Left ventricle myocardium inferior (tissue), 1 donor: ENCODE measurements around the gene LRRC8D. TPM values are rescaled to one million over a fixed set of nuclear protein-coding genes. Genes with fewer than 3 reads are reported as not detected.

Experiments used
- DNase-seq: peaks from one replicate; pipeline ENCODE4 v3.0.0-alpha.2; 2020
- H3K27ac ChIP-seq: fragments of 200-600 bp; replicated peaks from 2 replicates; pipeline ENCODE4 v1.8.0; 2021
- H3K27me3 ChIP-seq: fragments of 200-600 bp; 2 replicates; pipeline ENCODE4 v1.8.0; 2021; ENCODE audit warnings: low read depth
- H3K36me3 ChIP-seq: fragments of 200-600 bp; 2 replicates; pipeline ENCODE4 v1.8.0; 2021
- H3K4me1 ChIP-seq: fragments of 200-600 bp; 2 replicates; pipeline ENCODE4 v1.8.0; 2021
- H3K4me3 ChIP-seq: fragments of 200-600 bp; 2 replicates; pipeline ENCODE4 v1.8.0; 2021; ENCODE audit warnings: mild to moderate bottlenecking, moderate library complexity
- H3K9me3 ChIP-seq: fragments of 200-600 bp; replicated peaks from 2 replicates; pipeline ENCODE4 v1.8.0; 2021
- CTCF ChIP-seq: fragments of 200-600 bp; IDR thresholded peaks from 2 replicates; pipeline ENCODE4 v1.8.0; 2021; ENCODE audit warnings: antibody characterized with exemption, mild to moderate bottlenecking, borderline replicate concordance
- intact Hi-C: fragments of 100-400 bp; cut with micrococcal nuclease; formaldehyde crosslinking; loops from one replicate; pipeline ENCODE4 v1.11.0; 2022
- total RNA-seq: library from RNA; stranded (reverse); fragmentation: NEBNext Ultra II Directional; extraction: Animal tissue kit (Norgen Biotek cat#: 25700); gene quantifications from one replicate; pipeline ENCODE4 v1.2.1, GENCODE V29; 2021
- donor health status: DM: no; HTN: yes; CAD: no; lungs with severe emphysema.

The LRRC8D gene
- total RNA-seq, 1 donor from 2014 or later = 6.4 TPM

- intact Hi-C loops = loop anchor here (10.0 kb wide), 1 partner anchor 141 kb away; no protein-coding TSS in a partner anchor
- Histone ChIP-seq H3K9me3 (no peaks in the 10 kb centered on the region), H3K4me3 (peak overlapping the region; percentile 84), H3K27me3 (no peaks in the 10 kb centered on the region), H3K36me3 (no peaks in the 10 kb centered on the region), H3K27ac (peak overlapping the region; percentile 84), H3K4me1 (peaks cover 31% of the 10 kb centered on the region)
- peak; percentile 84 for TF ChIP-seq CTCF
- DNase-seq = peak; percentile 73
Observed at GRCh38 chr1:89843273-89844130, 22.7 kb downstream of the LRRC8D start.

- Histone ChIP-seq H3K27ac (peak overlapping the region; percentile 84), H3K9me3 (no peaks in the 10 kb centered on the region), H3K4me1 (peaks cover 27% of the 10 kb centered on the region), H3K27me3 (no peaks in the 10 kb centered on the region), H3K36me3 (no peaks in the 10 kb centered on the region), H3K4me3 (peak overlapping the region; percentile 84)
- intact Hi-C loops = loop anchor here (10.0 kb wide), 1 partner anchor 140 kb away; no protein-coding TSS in a partner anchor
- no peak for DNase-seq
- no peak for TF ChIP-seq CTCF
Observed at GRCh38 chr1:89844241-89844807, 23.5 kb downstream of the LRRC8D start.

- TF ChIP-seq CTCF = no peak
- Histone ChIP-seq H3K4me1 (peaks cover 27% of the 10 kb centered on the region), H3K9me3 (no peaks in the 10 kb centered on the region), H3K27me3 (no peaks in the 10 kb centered on the region), H3K36me3 (no peaks in the 10 kb centered on the region), H3K4me3 (no peak overlapping the region), H3K27ac (no peak overlapping the region)
- DNase-seq = no peak
- intact Hi-C loops = loop anchor here (10.0 kb wide), 1 partner anchor 140 kb away; no protein-coding TSS in a partner anchor
Observed at GRCh38 chr1:89844860-89845259, 24.0 kb downstream of the LRRC8D start.

GRCh38 chr1:89847191-89847729 lies 26.4 kb downstream of the LRRC8D start:
- Histone ChIP-seq H3K4me1 (peaks cover 23% of the 10 kb centered on the region), H3K27me3 (no peaks in the 10 kb centered on the region), H3K4me3 (no peak overlapping the region), H3K36me3 (no peaks in the 10 kb centered on the region), H3K27ac (no peak overlapping the region), H3K9me3 (no peaks in the 10 kb centered on the region)
- no peak for DNase-seq
- intact Hi-C loops = loop anchor here (10.0 kb wide), 1 partner anchor 138 kb away; no protein-coding TSS in a partner anchor
- TF ChIP-seq CTCF = no peak

GRCh38 chr1:89850844-89851415 lies 30.1 kb downstream of the LRRC8D start:
- no peaks in the 10 kb centered on the region for H3K9me3 ChIP-seq
- no peaks in the 10 kb centered on the region for H3K36me3 ChIP-seq
- no peak overlapping the region for H3K4me3 ChIP-seq
- no peaks in the 10 kb centered on the region for H3K27me3 ChIP-seq
- TF ChIP-seq CTCF = no peak
- intact Hi-C loops = no loop called here
- H3K27ac ChIP-seq = no peak overlapping the region
- H3K4me1 ChIP-seq = peaks cover 17% of the 10 kb centered on the region
- no peak for DNase-seq
